Measurements from ENCODE around the gene ST6GALNAC3.

- TF ChIP-seq POLR2AphosphoS5 (IDR thresholded peaks at IDR 0.05; ENCODE audit: low read depth, low read length) (no peak), POLR2A (IDR thresholded peaks at IDR 0.05; ENCODE audit: low read depth, low read length) (no peak), TAF1 (IDR thresholded peaks at IDR 0.05; ENCODE audit: borderline replicate concordance, low read depth, low read length) (no peak)
These were observed 553.0 kb downstream of the ST6GALNAC3 start for GRCh38 chr1:76627498-76627897.
